Subcutaneous adipose tissue (tissue), 4 donors: ENCODE results near the gene LASP1. TPM values are rescaled to one million over a fixed set of nuclear protein-coding genes. Genes with fewer than 3 reads are reported as not detected.

ENCODE experiments used
- CTCF ChIP-seq: fragments of 450-650 bp; IDR thresholded peaks from one replicate; pipeline ENCODE4 v1.5.1; 2016; ENCODE audit warnings: low read depth, mild to moderate bottlenecking, control low read depth, antibody characterized with exemption, moderate library complexity
- total RNA-seq, 4 donors: library from RNA; depleted of rRNA; stranded (reverse); fragments of >200 nt; gene quantifications; one replicate each; pipeline ENCODE4 v1.1.0, GENCODE V29; 2016

The LASP1 gene
- total RNA-seq: 100 to 1,000 TPM; 106 to 150 (median 140) TPM

GRCh38 chr17:38869526-38870258 lies at the start of gene LASP1:
TSS of gene LASP1 (plus strand) at chr17:38870058. CDS start at chr17:38870190, 132 bp downstream.
- TF ChIP-seq CTCF: no peak

- TF ChIP-seq CTCF: no peak
Observed at GRCh38 chr17:38824899-38825761, 44.7 kb upstream of the LASP1 start, which contains the start of gene CWC25. TSS of gene CWC25 (minus strand) at chr17:38825321. CDS start at chr17:38825183, 138 bp downstream.

- TF ChIP-seq CTCF: no peak
Observed at GRCh38 chr17:38825762-38826247, 44.1 kb upstream of the LASP1 start.

- no peak for TF ChIP-seq CTCF
Observed at GRCh38 chr17:38844261-38844757, 25.5 kb upstream of the LASP1 start.

GRCh38 chr17:38848557-38848891 lies 21.3 kb upstream of the LASP1 start:
- TF ChIP-seq CTCF: no peak

GRCh38 chr17:38848939-38849605 lies 20.8 kb upstream of the LASP1 start:
- no peak for TF ChIP-seq CTCF
